Measurements from ENCODE around the gene SH3GLB1. TPM values are rescaled to one million over a fixed set of nuclear protein-coding genes. Genes with fewer than 3 reads are reported as not detected.

Gene SH3GLB1
- total and polyA plus RNA-seq, 2 of the 13 experiments (the other 11 are each of a cell fraction or from before 2014, with no cell fraction given), result 26.0 to 41.5 TPM

DNA sequence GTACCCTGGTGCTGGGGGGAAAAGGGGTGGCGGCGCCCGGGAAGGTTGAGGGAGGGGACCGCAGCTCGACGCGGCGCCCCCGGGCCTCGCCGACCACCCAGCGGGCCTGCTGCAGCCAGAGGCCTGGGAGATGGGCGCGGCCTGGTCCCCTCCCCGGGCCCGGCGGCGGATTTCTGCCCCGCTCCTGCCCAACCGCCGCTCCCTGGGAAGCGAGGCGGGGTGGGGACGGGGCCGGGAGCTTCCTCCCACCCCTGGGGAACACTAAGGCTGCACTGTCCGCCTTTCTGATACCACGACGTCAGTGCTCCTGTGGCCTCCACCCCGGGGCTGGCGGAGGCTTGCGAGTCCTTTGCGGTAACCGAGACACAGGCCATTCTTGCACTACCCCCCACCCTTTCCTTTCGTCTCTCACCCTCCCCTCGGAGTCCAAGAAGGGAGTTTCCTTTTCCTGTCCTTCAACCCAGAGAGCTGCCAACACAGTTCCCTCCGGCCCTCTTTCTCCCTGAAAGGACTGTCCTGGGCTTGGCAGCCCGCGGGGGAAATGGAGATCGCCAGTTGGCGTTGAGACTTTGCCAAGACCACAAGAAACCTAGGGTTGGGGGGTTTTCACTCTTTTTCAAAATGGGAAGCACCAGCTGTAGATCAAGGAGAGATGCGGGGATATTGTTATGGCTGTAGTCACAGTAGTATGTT, 742 bp downstream of the SH3GLB1 start (continued):
- TF ChIP-seq, protein P1, sequence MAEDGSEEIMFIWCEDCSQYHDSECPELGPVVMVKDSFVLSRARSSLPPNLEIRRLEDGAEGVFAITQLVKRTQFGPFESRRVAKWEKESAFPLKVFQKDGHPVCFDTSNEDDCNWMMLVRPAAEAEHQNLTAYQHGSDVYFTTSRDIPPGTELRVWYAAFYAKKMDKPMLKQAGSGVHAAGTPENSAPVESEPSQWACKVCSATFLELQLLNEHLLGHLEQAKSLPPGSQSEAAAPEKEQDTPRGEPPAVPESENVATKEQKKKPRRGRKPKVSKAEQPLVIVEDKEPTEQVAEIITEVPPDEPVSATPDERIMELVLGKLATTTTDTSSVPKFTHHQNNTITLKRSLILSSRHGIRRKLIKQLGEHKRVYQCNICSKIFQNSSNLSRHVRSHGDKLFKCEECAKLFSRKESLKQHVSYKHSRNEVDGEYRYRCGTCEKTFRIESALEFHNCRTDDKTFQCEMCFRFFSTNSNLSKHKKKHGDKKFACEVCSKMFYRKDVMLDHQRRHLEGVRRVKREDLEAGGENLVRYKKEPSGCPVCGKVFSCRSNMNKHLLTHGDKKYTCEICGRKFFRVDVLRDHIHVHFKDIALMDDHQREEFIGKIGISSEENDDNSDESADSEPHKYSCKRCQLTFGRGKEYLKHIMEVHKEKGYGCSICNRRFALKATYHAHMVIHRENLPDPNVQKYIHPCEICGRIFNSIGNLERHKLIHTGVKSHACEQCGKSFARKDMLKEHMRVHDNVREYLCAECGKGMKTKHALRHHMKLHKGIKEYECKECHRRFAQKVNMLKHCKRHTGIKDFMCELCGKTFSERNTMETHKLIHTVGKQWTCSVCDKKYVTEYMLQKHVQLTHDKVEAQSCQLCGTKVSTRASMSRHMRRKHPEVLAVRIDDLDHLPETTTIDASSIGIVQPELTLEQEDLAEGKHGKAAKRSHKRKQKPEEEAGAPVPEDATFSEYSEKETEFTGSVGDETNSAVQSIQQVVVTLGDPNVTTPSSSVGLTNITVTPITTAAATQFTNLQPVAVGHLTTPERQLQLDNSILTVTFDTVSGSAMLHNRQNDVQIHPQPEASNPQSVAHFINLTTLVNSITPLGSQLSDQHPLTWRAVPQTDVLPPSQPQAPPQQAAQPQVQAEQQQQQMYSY (CRISPR knock-in tag; IDR thresholded peaks at IDR 0.05), result no peak
- TF ChIP-seq, protein P2, sequence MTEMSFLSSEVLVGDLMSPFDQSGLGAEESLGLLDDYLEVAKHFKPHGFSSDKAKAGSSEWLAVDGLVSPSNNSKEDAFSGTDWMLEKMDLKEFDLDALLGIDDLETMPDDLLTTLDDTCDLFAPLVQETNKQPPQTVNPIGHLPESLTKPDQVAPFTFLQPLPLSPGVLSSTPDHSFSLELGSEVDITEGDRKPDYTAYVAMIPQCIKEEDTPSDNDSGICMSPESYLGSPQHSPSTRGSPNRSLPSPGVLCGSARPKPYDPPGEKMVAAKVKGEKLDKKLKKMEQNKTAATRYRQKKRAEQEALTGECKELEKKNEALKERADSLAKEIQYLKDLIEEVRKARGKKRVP (CRISPR knock-in tag; IDR thresholded peaks at IDR 0.05), result no peak
- TF ChIP-seq TMF1 (CRISPR knock-in tag; IDR thresholded peaks at IDR 0.05; ENCODE audit: low read depth) (peak; percentile 25; the same call in 1 of the 2 replicates), TAF15 (IDR thresholded peaks at IDR 0.05; ENCODE audit: low read depth, low read length, poor library complexity, severe bottlenecking) (no peak), SP1 (IDR thresholded peaks at IDR 0.05) (no peak), SP1 (CRISPR knock-in tag; IDR thresholded peaks at IDR 0.05) (no peak), ZNF644 (CRISPR knock-in tag; IDR thresholded peaks at IDR 0.05; ENCODE audit: low read depth) (no peak), KLF9 (CRISPR knock-in tag; IDR thresholded peaks at IDR 0.05; ENCODE audit: low read depth) (no peak), ZFP41 (CRISPR knock-in tag; IDR thresholded peaks at IDR 0.05; ENCODE audit: borderline replicate concordance) (no peak), ZNF547 (CRISPR knock-in tag; IDR thresholded peaks at IDR 0.05) (0 out of 2 replicates have a peak, but pooled peaks have one; percentile 6), RFXANK (CRISPR knock-in tag; IDR thresholded peaks at IDR 0.05) (no peak), RXRA (CRISPR knock-in tag; IDR thresholded peaks at IDR 0.05) (no peak), SMYD3 (CRISPR knock-in tag; IDR thresholded peaks at IDR 0.05) (no peak), RXRB (CRISPR knock-in tag; IDR thresholded peaks at IDR 0.05; ENCODE audit: borderline replicate concordance) (no peak), HMG20B (CRISPR knock-in tag; conservative IDR thresholded peaks at IDR 0.05) (no peak), FOXK2 (IDR thresholded peaks at IDR 0.05) (no peak), KAT2B (IDR thresholded peaks at IDR 0.05; ENCODE audit: borderline replicate concordance, low read depth, low read length) (no peak)
- TF ChIP-seq, protein P3, sequence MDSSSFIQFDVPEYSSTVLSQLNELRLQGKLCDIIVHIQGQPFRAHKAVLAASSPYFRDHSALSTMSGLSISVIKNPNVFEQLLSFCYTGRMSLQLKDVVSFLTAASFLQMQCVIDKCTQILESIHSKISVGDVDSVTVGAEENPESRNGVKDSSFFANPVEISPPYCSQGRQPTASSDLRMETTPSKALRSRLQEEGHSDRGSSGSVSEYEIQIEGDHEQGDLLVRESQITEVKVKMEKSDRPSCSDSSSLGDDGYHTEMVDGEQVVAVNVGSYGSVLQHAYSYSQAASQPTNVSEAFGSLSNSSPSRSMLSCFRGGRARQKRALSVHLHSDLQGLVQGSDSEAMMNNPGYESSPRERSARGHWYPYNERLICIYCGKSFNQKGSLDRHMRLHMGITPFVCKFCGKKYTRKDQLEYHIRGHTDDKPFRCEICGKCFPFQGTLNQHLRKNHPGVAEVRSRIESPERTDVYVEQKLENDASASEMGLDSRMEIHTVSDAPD (CRISPR knock-in tag; IDR thresholded peaks at IDR 0.05), result peak; percentile 10; the same call in 1 of the 2 replicates
- TF ChIP-seq, protein P4, sequence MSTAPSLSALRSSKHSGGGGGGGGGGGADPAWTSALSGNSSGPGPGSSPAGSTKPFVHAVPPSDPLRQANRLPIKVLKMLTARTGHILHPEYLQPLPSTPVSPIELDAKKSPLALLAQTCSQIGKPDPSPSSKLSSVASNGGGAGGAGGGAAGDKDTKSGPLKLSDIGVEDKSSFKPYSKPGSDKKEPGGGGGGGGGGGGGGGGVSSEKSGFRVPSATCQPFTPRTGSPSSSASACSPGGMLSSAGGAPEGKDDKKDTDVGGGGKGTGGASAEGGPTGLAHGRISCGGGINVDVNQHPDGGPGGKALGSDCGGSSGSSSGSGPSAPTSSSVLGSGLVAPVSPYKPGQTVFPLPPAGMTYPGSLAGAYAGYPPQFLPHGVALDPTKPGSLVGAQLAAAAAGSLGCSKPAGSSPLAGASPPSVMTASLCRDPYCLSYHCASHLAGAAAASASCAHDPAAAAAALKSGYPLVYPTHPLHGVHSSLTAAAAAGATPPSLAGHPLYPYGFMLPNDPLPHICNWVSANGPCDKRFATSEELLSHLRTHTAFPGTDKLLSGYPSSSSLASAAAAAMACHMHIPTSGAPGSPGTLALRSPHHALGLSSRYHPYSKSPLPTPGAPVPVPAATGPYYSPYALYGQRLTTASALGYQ (CRISPR knock-in tag; IDR thresholded peaks at IDR 0.05), result no peak
- TF ChIP-seq, protein P5, sequence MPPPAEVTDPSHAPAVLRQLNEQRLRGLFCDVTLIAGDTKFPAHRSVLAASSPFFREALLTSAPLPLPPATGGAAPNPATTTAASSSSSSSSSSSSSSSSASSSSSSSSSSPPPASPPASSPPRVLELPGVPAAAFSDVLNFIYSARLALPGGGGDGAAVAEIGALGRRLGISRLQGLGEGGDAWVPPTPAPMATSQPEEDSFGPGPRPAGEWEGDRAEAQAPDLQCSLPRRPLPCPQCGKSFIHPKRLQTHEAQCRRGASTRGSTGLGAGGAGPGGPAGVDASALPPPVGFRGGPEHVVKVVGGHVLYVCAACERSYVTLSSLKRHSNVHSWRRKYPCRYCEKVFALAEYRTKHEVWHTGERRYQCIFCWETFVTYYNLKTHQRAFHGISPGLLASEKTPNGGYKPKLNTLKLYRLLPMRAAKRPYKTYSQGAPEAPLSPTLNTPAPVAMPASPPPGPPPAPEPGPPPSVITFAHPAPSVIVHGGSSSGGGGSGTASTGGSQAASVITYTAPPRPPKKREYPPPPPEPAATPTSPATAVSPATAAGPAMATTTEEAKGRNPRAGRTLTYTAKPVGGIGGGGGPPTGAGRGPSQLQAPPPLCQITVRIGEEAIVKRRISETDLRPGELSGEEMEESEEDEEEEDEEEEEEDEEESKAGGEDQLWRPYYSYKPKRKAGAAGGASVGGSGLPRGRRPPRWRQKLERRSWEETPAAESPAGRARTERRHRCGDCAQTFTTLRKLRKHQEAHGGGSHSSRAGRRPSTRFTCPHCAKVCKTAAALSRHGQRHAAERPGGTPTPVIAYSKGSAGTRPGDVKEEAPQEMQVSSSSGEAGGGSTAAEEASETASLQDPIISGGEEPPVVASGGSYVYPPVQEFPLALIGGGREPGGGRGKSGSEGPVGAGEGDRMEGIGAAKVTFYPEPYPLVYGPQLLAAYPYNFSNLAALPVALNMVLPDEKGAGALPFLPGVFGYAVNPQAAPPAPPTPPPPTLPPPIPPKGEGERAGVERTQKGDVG (CRISPR knock-in tag; IDR thresholded peaks at IDR 0.05; ENCODE audit: borderline replicate concordance), result no peak
